ENCODE measurements around the gene ATAD3B. TPM values are rescaled to one million over a fixed set of nuclear protein-coding genes. Genes with fewer than 3 reads are reported as not detected.
"Not testable (repeated sequence)": the region's sequence is repeated elsewhere in the genome, so short reads cannot be mapped to it uniquely, and the experiment has no call there.

The ATAD3B gene
- total and polyA plus RNA-seq, 7 donors = 4.8 to 49.4 (median 11.5) TPM

DNA sequence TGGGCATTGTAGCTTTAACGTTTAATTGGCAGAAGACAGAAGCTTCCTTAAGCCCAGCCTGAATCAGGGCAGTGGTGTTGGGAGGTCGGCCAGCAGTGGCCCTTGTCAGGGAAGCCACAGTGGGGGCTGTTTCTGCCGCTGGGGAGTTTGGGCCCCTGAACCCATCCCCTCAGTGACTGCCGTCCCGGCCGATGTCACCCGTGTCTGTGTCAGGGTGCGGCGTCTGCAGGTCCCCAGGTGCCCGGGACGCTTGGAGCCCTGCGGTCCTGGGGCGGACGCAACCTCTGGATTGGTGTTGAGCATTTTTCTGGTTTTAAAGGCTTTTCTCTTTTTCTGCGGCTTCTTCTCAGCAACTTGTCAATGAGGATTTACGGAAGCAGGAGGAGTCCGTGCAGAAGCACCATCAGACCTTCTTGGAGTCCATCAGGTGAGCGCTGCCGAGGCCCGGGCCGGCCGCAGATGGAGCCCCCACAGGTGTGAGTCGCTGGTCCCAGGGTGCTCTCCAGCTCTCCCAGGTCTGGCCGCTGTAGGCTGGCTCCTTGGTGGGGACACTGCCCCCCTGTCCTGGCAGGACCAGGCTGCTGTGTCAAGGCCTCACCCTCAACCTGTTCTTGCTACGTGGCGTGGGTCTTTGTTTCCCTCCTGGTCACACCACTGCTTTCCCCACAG, 19.7 kb upstream of the ATAD3B start:
- no peaks in the 10 kb centered on the region for H3K4me1 ChIP-seq
- no peaks in the 10 kb centered on the region for H3K36me3 ChIP-seq
- H3K27ac ChIP-seq = no peak overlapping the region
- 90 to 91% methylated on average over 26 of the region's 26 CpGs for WGBS, 2 donors
- no peaks in the 10 kb centered on the region for H3K27me3 ChIP-seq
- H3K4me3 ChIP-seq = no peak overlapping the region
- intact Hi-C loops (cut with DNase I) = no loop called here
- TF ChIP-seq, protein P1, sequence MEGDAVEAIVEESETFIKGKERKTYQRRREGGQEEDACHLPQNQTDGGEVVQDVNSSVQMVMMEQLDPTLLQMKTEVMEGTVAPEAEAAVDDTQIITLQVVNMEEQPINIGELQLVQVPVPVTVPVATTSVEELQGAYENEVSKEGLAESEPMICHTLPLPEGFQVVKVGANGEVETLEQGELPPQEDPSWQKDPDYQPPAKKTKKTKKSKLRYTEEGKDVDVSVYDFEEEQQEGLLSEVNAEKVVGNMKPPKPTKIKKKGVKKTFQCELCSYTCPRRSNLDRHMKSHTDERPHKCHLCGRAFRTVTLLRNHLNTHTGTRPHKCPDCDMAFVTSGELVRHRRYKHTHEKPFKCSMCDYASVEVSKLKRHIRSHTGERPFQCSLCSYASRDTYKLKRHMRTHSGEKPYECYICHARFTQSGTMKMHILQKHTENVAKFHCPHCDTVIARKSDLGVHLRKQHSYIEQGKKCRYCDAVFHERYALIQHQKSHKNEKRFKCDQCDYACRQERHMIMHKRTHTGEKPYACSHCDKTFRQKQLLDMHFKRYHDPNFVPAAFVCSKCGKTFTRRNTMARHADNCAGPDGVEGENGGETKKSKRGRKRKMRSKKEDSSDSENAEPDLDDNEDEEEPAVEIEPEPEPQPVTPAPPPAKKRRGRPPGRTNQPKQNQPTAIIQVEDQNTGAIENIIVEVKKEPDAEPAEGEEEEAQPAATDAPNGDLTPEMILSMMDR (IDR thresholded peaks at IDR 0.05) = no peak
- no peak for TF ChIP-seq EP300 (IDR thresholded peaks at IDR 0.05)
- no peak for TF ChIP-seq POLR2AphosphoS5 (IDR thresholded peaks at IDR 0.05)
- no peaks in the 10 kb centered on the region for H3K9me3 ChIP-seq
- no peak for DNase-seq

DNA sequence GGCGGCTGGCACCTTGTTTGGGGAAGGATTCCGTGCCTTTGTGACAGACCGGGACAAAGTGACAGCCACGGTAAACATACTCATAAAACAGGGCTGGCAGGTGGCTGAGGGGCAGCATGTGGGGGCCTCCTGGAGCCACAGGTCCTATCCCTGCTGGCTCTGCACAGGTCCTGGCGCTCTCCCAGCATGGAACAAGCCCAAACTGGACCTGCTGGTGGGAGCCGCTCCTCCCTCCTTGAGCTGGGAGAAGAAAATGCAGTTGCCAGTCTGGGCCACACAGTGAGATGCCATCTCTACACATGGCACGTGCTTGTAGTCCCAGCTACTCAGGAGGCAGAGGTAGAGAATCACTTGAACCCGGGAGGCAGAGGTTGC, 19.2 kb upstream of the ATAD3B start:
- DNase-seq; H3K36me3 ChIP-seq; H3K27ac ChIP-seq; intact Hi-C loops (cut with DNase I); H3K9me3 ChIP-seq; H3K4me3 ChIP-seq; H3K27me3 ChIP-seq; H3K4me1 ChIP-seq: not testable (repeated sequence)
- 62 to 79% methylated on average over 8 of the region's 8 CpGs for WGBS, 2 donors

GRCh38 chr1:1452882-1453281, 18.7 kb upstream of the ATAD3B start:
- 95 to 97% methylated on average over 16 of the region's 16 CpGs for WGBS, 2 donors

DNA sequence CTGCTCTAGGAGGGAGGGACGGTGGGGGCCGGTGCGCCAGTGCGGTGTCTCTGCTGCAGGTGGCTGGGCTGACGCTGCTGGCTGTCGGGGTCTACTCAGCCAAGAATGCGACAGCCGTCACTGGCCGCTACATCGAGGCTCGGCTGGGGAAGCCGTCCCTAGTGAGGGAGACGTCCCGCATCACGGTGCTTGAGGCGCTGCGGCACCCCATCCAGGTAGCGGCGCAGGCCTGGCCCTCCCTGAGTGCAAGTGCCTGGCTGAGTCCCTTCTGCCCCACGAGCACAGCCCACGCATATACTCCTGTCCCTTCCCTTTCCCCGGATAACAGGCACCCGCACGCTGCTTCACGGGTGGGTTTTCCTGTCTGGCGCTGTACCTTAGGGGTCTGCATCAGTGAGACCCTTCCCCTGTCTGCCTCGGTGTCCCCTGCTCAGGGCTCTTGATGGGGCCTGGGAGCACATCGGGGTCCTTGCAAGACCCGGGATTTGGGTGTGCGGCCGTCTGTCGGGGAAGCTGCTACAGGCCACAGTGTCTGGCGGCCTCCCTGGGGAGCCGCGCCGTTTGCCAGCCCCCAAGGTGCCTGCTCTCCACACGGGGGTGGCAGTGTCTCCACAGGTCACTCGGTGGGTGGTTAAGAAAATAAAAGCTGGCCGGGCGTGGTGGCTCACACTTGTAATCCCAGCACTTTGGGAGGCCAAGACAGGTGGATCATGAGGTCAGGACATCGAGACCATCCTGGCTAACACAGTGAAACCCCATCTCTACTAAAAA, 17.1 kb upstream of the ATAD3B start:
- H3K4me3 ChIP-seq; H3K27ac ChIP-seq; H3K27me3 ChIP-seq; H3K9me3 ChIP-seq; DNase-seq; intact Hi-C loops (cut with DNase I); H3K4me1 ChIP-seq; H3K36me3 ChIP-seq: not testable (repeated sequence)
- 83 to 89% methylated on average over 37 to 38 of the region's 41 CpGs for WGBS, 2 donors

More at GRCh38 chr1:1452882-1453281, 18.7 kb upstream of the ATAD3B start:
- Histone ChIP-seq H3K4me1 (no peaks in the 10 kb centered on the region), H3K27me3 (no peaks in the 10 kb centered on the region), H3K36me3 (no peaks in the 10 kb centered on the region), H3K27ac (no peak overlapping the region), H3K4me3 (no peak overlapping the region), H3K9me3 (no peaks in the 10 kb centered on the region)
- intact Hi-C loops (cut with DNase I) = no loop called here
- TF ChIP-seq POLR2A (IDR thresholded peaks at IDR 0.05) (no peak), POLR2AphosphoS5 (IDR thresholded peaks at IDR 0.05) (no peak), EP300 (IDR thresholded peaks at IDR 0.05) (no peak)
- TF ChIP-seq, protein P1 (IDR thresholded peaks at IDR 0.05) = no peak
- no peak for DNase-seq

DNA sequence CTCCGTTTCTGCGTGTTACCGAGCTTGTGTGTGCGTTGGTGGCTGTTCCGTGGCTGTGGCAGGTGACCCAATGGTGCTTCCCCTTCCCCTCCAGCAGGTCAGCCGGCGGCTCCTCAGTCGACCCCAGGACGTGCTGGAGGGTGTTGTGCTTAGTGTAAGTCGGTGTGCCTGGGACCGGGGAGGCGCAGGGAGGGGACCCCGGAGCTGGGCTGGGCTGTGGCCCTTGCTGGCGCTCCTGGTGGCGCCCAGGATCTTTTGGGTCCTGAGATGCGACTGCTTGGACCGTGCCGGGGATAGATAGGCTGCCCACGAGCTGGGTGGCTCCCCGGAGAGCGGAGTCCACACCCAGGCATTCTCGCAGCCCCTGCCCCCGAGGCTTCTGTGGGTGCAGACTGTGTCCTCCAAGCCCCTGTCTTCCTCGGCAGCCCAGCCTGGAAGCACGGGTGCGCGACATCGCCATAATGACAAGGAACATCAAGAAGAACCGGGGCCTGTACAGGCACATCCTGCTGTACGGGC, 16.1 kb upstream of the ATAD3B start:
- no peak overlapping the region for H3K27ac ChIP-seq
- H3K9me3 ChIP-seq = no peaks in the 10 kb centered on the region
- no peak for DNase-seq
- no peaks in the 10 kb centered on the region for H3K27me3 ChIP-seq
- no peaks in the 10 kb centered on the region for H3K4me1 ChIP-seq
- H3K36me3 ChIP-seq = no peaks in the 10 kb centered on the region
- TF ChIP-seq EP300 (IDR thresholded peaks at IDR 0.05) (no peak), POLR2AphosphoS5 (IDR thresholded peaks at IDR 0.05) (no peak), POLR2A (IDR thresholded peaks at IDR 0.05) (no peak)
- TF ChIP-seq, protein P1 (IDR thresholded peaks at IDR 0.05) = no peak
- no peak overlapping the region for H3K4me3 ChIP-seq
- intact Hi-C loops (cut with DNase I) = no loop called here
- WGBS, 2 donors = 83 to 85% methylated on average over 30 of the region's 30 CpGs

DNA sequence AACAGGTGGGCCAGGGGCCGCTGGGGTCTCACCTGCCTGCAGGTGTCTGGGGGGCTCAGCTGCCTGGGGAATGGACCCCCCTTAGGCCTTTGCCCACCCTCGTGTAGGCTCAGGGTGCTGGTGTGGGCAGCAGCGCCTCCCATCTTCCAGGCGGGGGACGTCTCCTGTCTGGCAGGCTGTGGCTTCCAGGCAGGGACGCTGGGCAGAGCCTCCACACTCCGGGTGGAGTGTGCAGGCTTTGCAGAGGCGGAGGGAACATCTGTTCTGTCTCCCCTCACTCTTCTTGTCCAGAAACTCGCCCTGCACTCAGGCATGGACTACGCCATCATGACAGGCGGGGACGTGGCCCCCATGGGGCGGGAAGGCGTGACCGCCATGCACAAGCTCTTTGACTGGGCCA, 15.6 kb upstream of the ATAD3B start:
- H3K4me3 ChIP-seq; H3K27ac ChIP-seq; H3K4me1 ChIP-seq; H3K36me3 ChIP-seq; DNase-seq; H3K9me3 ChIP-seq; intact Hi-C loops (cut with DNase I); H3K27me3 ChIP-seq: not testable (repeated sequence)
- 56 to 63% methylated on average over 3 to 4 of the region's 15 CpGs for WGBS, 2 donors

- H3K27ac ChIP-seq; DNase-seq; H3K9me3 ChIP-seq; H3K4me1 ChIP-seq; H3K4me3 ChIP-seq; H3K27me3 ChIP-seq; H3K36me3 ChIP-seq; intact Hi-C loops (cut with DNase I): not testable (repeated sequence)
- WGBS, 2 donors = 82 to 88% methylated on average over 18 of the region's 22 CpGs
Measured at GRCh38 chr1:1456683-1457255, 14.8 kb upstream of the ATAD3B start.

- intact Hi-C loops (cut with DNase I); H3K4me3 ChIP-seq; H3K36me3 ChIP-seq; H3K27ac ChIP-seq; DNase-seq; H3K9me3 ChIP-seq; H3K4me1 ChIP-seq; H3K27me3 ChIP-seq: not testable (repeated sequence)
- WGBS, 2 donors = 93 to 95% methylated on average over 16 to 17 of the region's 19 CpGs
Measured at GRCh38 chr1:1459156-1459555, 12.4 kb upstream of the ATAD3B start.

- H3K4me3 ChIP-seq; intact Hi-C loops (cut with DNase I): not testable (repeated sequence)
- WGBS, 2 donors = 91 to 93% methylated on average over 14 of the region's 14 CpGs
Measured at GRCh38 chr1:1459711-1460110, 11.9 kb upstream of the ATAD3B start.

More at GRCh38 chr1:1459711-1460110, 11.9 kb upstream of the ATAD3B start:
- H3K9me3 ChIP-seq, H3K36me3 ChIP-seq, H3K4me1 ChIP-seq, DNase-seq, H3K27ac ChIP-seq, H3K27me3 ChIP-seq: not testable (repeated sequence)
